DMS114 treated with DMSO at 0.1 percent for 48 hours (cell line): ENCODE results near the gene KIR3DL3.
"Not testable (repeated sequence)": the region's sequence is repeated elsewhere in the genome, so short reads cannot be mapped to it uniquely, and the experiment has no call there.

Source experiments
- DNase-seq: peaks from one replicate; lab custom pipeline; 2025; ENCODE audit not compliant: unreplicated experiment; lab: John Stamatoyannopoulos, UW

The KIR3DL3 gene

DNA sequence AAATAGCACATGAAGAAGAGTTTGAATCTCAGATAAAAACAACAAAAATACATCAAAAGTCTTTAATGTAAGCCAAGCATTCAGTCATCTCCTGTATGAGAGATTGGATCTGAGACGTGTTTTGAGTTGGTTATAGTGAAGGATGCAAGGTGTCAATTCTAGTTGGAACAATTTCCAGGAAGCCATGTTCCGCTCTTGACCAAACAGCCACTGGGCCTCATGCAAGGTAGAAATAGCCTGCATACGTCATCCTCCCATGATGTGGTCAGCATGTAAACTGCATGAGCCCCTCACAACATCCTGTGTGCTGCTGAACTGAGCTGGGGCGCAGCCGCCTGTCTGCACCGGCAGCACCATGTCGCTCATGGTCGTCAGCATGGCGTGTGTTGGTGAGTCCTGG, at the start of gene KIR3DL3:
Gene KIR3DL3, plus strand, starts transcription at position 301 of the 400 bp plus-strand sequence. Its CDS starts 55 bp downstream, at position 356.
- no peak for DNase-seq

DNA sequence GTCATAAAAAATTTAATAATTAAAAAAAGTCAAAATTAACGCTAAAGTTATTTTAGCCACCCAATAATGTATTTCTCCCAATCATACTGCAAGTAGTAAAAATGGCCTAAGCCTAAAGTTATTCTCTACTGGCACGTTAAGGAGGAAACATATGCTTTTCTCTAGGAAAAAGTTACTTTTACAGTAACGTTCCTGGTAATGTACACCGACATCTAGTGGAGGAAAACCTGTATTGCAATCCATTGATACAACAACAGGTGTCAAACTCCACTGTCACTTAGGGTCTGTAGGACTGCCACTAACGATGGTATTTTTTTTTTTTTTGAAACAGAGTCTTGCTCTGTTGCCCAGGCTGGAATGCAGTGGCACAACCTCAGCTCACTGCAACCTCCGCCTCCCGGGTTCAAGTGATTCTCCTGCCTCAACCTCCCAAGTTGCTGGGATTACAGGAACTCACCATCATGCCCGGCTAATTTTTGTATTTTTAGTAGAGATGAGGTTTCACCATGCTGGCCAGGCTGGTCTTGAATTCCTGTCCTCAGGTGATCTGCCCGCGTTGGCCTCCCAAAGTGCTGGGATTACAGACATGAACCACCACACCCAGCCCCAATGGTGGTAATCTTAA, 47.9 kb upstream of the KIR3DL3 start:
- peak; percentile 38 for DNase-seq

DNA sequence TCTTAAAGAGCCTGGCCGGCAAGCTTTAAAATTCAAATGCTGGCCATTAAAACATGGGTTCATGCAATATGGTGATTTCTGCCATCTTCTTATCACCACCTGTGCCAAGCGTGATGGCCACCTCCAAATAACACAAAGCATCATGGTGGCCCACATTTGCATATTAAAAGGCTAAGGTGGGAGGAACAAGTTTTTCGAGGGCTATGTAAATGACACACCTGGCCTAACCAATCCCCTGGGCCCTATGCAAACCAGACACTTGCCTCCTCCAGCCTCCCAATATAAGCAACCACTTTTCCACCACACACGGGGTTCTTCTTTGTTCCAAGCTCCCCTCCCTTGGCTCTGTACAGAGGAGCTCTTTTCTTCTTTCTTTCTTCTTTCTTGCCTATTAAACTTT, 47.0 kb upstream of the KIR3DL3 start:
- DNase-seq: no peak

DNA sequence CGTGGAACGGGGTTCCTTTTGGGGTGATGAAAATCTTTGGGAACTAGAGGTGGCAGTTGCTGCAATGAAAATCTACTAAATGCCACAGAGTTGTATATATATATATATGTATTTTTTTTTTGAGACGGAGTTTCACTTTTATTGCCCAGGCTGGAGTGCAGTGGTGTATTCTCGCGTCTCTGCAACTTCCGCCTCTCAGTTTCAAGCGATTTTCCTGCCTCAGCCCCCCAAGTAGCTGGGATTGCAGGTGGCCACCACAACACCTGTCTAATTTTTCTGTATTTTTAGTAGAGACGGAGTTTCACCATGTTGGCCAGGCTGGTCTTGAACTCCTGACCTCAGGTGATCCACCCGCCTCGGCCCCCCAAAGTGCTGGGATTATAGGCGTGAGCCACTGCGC, 42.6 kb upstream of the KIR3DL3 start:
- not testable (repeated sequence) for DNase-seq

DNA sequence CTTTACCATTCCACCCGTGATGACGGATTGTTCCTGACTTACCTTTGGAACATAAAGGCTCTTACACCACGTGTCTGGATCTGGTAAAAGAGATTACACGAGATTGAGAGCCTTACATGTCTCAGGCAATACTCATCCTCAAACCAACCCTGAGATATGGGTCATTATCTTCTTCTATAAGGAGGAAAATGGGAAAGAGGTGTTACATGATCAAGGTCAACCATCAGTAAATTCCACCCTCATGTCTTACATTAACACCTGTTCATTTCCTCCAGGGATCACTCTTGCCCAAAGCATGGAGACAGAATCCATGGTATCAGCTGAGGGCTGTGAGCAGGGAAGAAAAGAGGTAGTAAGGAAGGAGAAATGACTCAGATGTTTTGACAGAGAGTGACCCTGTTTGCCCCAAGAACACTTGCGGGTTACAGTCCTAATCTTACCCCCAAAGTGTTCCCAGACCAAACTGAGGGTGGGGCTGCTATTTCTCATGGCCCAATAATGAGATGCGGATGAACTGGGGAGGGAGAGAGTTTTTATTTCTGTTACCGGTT, 41.9 kb upstream of the KIR3DL3 start:
- no peak for DNase-seq

DNA sequence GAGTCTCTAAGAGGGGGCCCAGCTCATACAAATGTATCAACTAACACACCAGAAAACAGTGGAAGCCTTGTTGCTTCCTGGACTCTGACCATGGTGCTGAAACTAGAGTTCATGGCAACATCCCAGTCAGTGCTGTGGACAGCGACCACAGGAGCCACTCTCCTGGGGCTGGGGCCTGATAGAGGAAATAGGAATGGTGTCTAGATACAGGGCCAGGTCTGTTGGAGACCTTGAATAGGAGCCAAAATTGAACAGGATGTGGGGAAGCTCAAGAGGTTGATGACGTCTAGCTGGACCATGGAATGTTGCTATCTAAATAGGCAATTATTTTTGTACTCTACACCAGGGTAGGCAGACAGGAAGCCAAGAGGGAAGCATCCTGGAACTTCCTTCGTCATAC, 39.7 kb upstream of the KIR3DL3 start:
- DNase-seq: no peak

DNA sequence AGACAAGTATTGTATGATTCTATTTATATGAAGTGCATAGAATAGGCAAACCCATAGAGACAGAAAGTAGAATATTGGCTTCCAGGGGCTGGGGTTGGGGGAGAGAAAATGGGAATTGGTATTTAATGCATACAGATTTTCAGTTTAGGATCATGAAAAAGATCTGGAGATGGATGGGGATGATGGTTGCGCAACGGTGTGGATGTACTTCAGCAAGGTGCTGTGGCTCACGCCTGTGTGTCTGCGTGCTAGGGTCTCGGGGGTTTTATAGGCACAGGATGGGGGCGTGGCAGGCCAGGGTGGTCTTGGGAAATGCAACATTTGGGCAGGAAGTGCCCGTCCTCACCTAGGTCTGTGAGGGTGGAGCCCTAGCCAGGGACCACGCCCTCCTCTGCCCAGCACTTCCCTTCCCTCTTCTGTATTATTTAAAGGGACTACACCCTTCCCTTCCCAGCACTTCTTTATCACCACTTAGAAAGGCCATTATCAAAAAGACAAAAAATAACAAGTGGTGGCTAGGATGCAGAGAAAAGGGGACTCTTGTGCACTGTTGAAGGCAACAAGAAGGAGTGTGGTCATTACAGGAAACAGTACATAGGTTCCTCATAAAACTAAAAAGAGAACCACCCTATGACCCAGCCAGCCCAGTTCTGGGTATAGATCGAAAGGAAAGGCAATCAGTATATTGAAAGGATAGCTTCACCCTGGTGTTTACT, 32.5 kb upstream of the KIR3DL3 start:
- no peak for DNase-seq

DNA sequence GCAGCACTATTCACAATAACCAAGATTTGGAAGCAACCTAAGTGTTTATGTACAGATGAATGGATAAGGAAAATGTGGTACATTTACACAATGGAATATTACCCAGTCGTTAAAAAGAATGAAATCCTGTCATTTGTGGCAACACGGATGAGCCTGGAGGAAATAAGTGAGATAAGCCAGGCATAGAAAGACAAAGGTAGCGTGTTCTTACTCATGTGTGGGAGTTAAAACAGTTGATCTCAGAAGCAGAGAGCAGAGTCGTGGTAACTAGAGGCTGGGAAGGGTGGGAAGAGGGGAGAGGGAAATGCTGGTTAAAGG, 32.0 kb upstream of the KIR3DL3 start:
- DNase-seq: no peak

DNA sequence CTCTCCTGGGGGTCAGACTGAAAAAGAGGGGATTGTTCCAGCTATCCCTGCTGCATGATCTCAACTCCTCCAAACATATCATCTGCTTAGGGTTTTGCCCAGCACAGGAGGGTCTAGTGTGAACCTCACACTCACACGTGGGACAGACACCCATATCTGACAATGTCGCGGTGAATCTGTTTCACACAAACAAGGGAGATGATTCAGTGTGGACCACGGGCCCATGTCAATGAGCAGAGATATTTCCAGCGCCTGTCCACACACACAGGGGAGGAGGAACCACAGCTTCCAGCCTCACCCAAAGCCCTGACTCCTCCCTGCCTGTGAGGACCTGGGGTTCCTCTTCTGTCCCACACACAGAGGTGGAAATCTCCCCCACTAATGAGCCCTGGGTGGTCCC, 29.6 kb upstream of the KIR3DL3 start:
- DNase-seq: no peak

DNA sequence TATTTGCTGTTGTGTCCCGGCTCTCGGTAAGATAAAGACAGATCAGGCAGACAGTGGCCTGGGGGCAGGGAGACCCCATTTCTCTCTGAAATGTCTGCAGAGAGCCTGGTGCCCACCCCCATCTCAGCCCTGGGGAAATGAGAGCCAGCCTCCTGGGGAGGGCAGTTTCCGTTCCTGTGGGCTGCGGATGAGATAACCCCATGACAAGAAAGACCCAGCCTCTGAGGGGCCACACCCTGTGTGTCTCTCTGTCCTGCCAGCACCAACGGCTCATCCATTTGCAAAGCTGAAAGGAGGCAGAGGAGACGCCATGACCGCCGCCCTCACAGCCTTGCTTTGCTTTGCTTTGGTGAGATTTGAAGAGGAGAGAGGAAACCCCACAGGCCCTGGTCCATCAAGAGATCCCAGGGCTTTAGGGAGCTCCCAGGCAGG, 28.1 kb upstream of the KIR3DL3 start:
- no peak for DNase-seq

DNA sequence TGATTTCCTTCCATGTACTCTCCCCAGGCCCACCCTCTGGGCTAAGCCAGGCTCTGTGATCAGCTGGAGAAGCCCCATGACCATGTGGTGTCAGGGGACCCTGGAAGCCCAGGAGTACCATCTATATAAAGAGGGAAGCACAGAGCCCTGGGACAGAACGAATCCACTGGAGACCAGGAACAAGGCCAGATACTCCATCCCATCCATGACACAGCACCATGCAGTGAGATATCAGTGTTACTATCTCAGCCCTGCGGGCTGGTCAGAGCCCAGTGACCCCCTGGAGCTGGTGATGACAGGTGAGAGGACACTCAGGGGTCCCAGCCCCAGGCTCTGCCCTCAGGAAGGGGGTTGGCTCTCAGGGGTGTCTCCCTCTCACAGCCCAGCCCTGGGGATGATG, 27.5 kb upstream of the KIR3DL3 start:
- DNase-seq: no peak

DNA sequence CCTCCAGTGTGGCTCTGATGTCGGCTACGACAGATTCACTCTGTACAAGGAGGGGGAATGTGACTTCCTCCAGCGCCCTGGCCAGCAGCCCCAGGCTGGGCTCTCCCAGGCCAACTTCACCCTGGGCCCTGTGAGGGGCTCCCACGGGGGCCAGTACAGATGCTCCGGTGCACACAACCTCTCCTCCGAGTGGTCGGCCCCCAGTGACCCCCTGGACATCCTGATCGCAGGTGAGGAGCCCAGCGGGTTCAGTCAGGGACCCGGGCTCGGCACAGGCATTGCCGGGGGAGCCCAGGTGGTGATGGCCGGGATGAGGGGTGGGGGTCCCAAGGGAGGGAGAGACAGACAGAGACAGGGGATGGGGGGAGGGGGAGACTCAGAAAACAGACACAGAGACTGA, 26.5 kb upstream of the KIR3DL3 start:
- not testable (repeated sequence) for DNase-seq

DNA sequence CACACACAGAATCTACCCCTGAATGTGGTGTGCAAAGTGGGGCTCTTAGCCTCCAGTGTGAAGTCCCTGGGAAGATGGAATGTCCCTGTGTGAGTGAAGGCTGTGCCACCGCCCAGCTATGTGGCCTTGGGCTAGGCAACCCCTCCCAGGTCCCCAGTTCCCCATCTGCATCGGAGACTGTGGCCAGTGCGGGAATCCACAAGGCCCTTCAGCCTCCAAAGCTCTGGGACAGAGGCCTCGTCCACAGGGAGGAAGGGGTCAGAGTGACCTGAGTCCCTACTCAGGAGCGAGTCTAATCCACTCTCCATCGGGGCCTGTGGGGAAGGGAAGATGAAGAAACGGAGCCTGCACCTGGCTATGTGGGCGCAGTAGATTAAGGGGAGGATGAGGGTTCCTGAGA, 19.3 kb upstream of the KIR3DL3 start:
- no peak for DNase-seq

DNA sequence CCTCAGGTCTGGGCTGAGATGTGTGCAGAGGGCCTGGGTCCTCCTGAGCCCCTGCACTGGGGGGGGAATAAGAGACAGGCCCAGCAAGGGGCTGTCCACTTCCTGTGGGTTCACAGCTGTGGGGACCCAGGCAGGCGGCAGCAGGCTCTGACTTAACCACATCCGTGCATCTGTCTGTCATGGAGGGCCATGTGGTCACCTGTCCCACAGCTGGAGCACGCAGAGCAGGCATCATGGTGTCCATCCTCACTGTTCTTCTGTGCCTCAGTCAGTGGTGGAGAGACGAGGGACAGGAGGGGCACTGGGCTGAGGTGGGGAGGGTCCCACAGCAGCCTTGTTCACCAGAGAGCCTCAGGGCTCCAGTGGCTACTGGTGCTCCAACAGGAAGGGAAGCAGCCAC, 16.3 kb upstream of the KIR3DL3 start:
- DNase-seq: no peak

DNA sequence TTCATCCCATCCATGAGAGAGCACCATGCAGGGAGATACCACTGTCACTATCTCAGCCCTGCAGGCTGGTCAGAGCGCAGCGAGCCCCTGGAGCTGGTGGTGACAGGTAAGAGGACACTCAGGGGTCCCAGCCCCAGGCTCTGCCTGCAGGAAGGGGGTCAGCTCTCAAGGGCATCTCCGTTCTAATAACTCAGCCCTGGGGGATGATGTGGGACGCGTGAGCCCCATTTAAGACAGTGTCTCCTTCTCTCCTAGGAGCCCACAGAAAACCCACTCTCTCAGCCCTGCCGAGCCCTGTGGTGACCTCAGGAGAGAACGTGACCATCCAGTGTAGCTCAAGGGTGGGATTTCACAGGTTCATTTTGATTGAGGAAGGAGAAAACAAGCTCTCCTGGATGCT, 15.5 kb upstream of the KIR3DL3 start:
- peak; percentile 45 for DNase-seq

DNA sequence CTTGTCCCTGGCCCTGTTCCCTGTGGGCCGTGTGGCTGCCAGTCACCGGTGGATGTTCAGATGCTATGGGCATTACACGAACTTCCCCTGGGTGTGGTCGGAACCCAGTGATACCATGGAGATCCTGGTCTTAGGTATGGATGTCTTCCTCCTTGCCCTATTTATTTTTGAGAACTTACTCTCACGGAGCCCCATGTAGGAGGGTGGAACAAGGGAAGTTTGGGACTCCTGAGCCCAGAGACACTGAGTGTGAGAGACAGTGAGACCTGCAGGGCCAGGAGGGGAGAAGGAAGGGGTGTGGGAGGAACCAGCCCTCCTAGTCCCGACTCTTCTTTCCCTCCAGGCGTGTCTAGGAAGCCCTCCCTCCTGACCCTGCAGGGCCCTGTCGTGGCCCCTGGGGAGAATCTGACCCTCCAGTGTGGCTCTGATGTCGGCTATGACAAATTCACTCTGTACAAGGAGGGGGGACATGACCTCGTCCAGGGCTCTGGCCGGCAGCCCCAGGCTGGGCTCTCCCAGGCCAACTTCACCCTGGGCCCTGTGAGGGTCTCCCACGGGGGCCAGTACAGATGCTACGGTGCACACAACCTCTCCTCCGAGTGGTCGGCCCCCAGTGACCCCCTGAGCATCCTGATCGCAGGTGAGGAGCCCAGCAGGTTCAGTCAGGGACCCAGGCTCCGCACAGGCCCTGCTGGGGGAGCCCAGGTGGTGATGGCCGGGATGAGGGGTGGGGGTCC, 14.9 kb upstream of the KIR3DL3 start:
- DNase-seq: no peak

DNA sequence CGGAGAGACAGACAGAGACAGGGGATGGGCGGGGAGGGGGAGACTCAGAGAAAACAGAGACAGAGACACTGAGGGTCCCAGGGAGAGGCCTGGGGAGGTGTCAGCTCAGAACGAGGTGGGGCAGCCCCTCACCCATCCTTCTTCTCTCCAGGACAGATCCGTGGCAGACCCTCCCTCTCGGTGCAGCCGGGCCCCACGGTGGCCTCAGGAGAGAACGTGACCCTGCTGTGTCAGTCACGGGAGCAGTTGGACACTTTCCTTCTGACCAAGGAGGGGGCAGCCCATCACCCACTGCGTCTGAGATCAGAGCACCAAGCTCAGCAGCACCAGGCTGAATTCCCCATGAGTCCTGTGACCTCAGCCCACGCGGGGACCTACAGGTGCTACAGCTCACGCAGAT, 14.3 kb upstream of the KIR3DL3 start:
- DNase-seq: not testable (repeated sequence)

DNA sequence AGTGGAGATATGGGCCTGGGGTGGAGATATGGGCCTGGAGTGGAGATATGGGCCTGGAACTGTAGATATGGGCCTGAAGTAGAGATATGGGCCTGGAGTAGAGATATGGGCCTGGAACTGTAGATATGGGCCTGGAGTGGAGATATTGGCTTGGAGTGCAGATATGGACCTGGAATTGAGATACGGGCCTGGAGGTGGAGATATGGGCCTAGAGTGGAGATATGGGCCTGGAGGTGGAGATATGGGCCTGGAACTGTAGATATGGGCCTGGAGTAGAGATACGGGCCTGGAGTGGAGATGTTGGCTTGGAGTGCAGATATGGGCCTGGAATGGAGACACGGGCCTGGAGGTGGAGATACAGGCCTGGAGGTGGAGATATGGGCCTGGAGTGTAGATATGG, 402 bp downstream of the KIR3DL3 start:
- no peak for DNase-seq

DNA sequence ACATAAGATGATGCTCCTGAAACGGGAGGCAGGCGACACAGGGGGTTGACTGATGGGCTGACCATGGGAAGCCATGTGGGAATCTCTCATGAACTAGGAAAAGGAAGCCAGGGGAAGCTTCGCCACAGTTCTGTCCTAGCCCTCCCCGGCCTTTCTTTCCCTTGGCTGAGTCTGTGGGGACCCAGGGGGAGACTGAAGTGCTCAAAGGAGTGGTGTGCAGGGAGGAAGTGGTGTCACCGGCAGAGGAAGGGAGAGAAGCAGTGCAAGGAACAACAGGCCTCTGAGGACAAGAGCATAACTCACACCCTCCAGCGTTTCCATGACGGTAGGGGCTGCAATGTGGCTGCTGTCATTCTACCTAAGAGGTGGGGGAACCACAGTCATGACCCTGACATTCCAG, 1.1 kb downstream of the KIR3DL3 start:
- no peak for DNase-seq

DNA sequence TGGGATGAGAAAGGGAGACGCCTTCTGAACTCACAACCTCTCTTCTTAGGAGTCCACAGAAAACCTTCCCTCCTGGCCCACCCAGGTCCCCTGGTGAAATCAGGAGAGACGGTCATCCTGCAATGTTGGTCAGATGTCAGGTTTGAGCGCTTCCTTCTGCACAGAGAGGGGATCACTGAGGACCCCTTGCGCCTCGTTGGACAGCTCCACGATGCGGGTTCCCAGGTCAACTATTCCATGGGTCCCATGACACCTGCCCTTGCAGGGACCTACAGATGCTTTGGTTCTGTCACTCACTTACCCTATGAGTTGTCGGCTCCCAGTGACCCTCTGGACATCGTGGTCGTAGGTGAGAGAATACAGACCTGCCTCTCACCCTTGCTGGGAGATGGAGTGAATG, 3.3 kb downstream of the KIR3DL3 start:
- DNase-seq: no peak

DNA sequence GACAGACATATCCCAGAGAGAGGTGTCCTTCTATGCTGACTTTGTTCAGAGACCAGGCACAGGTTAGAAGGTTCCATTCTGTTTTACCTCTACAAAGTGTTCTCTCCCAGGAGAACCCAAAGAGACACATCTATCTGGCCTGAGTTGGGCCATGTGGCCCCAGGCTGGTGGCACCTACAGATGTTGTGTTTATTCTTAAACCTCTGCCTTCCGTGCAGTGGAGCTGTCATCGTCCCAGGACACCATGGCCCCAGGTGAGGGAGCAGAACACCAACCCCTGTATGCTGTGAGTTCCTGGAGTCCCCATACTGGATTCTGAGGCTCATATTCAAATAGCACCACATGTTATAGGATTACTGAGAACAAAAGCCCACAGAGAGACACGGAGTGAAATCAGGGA, 3.9 kb downstream of the KIR3DL3 start:
- no peak for DNase-seq
